ENCODE results near the gene UTS2B.

DNA sequence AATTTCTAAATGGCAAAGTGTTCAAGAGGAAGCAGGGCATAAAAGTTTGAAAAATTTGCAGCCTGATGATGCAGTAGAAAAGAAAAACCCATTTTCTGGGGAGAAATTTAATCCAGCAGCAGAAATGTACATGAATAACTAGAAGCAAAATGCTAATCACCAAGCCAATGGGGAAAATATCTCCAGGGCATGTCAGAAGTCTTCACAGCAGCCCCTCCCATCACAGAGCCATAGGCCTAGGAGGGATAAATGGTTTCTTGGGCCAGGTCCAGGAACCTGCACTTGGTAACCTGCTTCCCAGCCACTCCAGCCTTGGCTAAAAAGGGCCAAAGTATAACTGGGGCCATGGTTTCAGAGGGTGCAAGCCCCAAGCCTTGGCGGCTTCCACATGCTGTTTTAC, 108.7 kb downstream of the UTS2B start:
- TF ChIP-seq JUND (IDR thresholded peaks at IDR 0.05): no peak
- TF ChIP-seq EP300 (IDR thresholded peaks at IDR 0.05; ENCODE audit: borderline replicate concordance in 1 of 2, low read depth in 1 of 2, low read length in 1 of 2): no peak
- no peak for TF ChIP-seq PBX3 (IDR thresholded peaks at IDR 0.05)
- no peak for TF ChIP-seq TAF1 (IDR thresholded peaks at IDR 0.05; ENCODE audit: borderline replicate concordance, low read depth, low read length)
- TF ChIP-seq, protein P1, sequence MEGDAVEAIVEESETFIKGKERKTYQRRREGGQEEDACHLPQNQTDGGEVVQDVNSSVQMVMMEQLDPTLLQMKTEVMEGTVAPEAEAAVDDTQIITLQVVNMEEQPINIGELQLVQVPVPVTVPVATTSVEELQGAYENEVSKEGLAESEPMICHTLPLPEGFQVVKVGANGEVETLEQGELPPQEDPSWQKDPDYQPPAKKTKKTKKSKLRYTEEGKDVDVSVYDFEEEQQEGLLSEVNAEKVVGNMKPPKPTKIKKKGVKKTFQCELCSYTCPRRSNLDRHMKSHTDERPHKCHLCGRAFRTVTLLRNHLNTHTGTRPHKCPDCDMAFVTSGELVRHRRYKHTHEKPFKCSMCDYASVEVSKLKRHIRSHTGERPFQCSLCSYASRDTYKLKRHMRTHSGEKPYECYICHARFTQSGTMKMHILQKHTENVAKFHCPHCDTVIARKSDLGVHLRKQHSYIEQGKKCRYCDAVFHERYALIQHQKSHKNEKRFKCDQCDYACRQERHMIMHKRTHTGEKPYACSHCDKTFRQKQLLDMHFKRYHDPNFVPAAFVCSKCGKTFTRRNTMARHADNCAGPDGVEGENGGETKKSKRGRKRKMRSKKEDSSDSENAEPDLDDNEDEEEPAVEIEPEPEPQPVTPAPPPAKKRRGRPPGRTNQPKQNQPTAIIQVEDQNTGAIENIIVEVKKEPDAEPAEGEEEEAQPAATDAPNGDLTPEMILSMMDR (IDR thresholded peaks at IDR 0.05): no peak
- no peak for TF ChIP-seq FOXM1 (IDR thresholded peaks at IDR 0.05; ENCODE audit: low read depth)
- no peak for TF ChIP-seq EZH2phosphoT487 (IDR thresholded peaks at IDR 0.05; ENCODE audit: borderline replicate concordance, low read depth)
- TF ChIP-seq RFX5 (IDR thresholded peaks at IDR 0.05; ENCODE audit: low read length): no peak
- TF ChIP-seq GABPA (IDR thresholded peaks at IDR 0.05; ENCODE audit: low read depth): no peak
- TF ChIP-seq MAX (IDR thresholded peaks at IDR 0.05; ENCODE audit: low read depth): no peak
- TF ChIP-seq, protein P2, sequence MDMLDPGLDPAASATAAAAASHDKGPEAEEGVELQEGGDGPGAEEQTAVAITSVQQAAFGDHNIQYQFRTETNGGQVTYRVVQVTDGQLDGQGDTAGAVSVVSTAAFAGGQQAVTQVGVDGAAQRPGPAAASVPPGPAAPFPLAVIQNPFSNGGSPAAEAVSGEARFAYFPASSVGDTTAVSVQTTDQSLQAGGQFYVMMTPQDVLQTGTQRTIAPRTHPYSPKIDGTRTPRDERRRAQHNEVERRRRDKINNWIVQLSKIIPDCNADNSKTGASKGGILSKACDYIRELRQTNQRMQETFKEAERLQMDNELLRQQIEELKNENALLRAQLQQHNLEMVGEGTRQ (IDR thresholded peaks at IDR 0.05; ENCODE audit: borderline replicate concordance, low read depth, low read length): no peak
- TF ChIP-seq, protein P3, sequence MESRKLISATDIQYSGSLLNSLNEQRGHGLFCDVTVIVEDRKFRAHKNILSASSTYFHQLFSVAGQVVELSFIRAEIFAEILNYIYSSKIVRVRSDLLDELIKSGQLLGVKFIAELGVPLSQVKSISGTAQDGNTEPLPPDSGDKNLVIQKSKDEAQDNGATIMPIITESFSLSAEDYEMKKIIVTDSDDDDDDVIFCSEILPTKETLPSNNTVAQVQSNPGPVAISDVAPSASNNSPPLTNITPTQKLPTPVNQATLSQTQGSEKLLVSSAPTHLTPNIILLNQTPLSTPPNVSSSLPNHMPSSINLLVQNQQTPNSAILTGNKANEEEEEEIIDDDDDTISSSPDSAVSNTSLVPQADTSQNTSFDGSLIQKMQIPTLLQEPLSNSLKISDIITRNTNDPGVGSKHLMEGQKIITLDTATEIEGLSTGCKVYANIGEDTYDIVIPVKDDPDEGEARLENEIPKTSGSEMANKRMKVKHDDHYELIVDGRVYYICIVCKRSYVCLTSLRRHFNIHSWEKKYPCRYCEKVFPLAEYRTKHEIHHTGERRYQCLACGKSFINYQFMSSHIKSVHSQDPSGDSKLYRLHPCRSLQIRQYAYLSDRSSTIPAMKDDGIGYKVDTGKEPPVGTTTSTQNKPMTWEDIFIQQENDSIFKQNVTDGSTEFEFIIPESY (IDR thresholded peaks at IDR 0.05; ENCODE audit: borderline replicate concordance, low read depth): no peak
